Lung (tissue), 13 donors: Measurements from ENCODE around the gene C9orf78. TPM values are rescaled to one million over a fixed set of nuclear protein-coding genes. Genes with fewer than 3 reads are reported as not detected.

ENCODE experiments used
- ATAC-seq: fragments of 200-7000 bp; cut with Tn5 transposase; one replicate; pipeline ENCODE4 v1.9.1; 2020; ENCODE audit warnings: moderate number of reproducible peaks; ENCODE audit not compliant: insufficient read depth, low FRiP score
- DNase-seq, 3 donors: peaks; one replicate each; pipeline ENCODE4 v3.0.0-alpha.2; 2013 to 2017
- H3K27ac ChIP-seq, 2 donors: one replicate each; pipeline ENCODE4 v1.5.1; 2013; ENCODE audit warnings: mild to moderate bottlenecking in 2 of 2, moderate library complexity in 2 of 2, control low read depth in 1 of 2, inconsistent platforms in 1 of 2, low read depth in 1 of 2, low read length in 1 of 2
- H3K27me3 ChIP-seq, 3 donors: one replicate each; pipeline ENCODE4 v1.5.1; 2013; ENCODE audit warnings: low read length in 2 of 3; ENCODE audit not compliant: control insufficient read depth in 3 of 3, insufficient read depth in 3 of 3
- H3K36me3 ChIP-seq, 4 donors: one replicate each; pipeline ENCODE4 v1.5.1; 2013; ENCODE audit warnings: low read length in 4 of 4, mild to moderate bottlenecking in 1 of 4, moderate library complexity in 1 of 4; ENCODE audit not compliant: control insufficient read depth in 4 of 4, insufficient read depth in 4 of 4
- H3K4me1 ChIP-seq, 5 donors: one replicate each; pipeline ENCODE4 v1.5.1; 2013; ENCODE audit warnings: low read length in 5 of 5, mild to moderate bottlenecking in 2 of 5, moderate library complexity in 1 of 5; ENCODE audit not compliant: control insufficient read depth in 5 of 5, insufficient read depth in 5 of 5
- H3K4me3 ChIP-seq: one replicate; pipeline ENCODE4 v1.5.1; 2013; ENCODE audit warnings: mild to moderate bottlenecking, control low read depth, moderate library complexity
- H3K9ac ChIP-seq, 2 donors: one replicate each; pipeline ENCODE4 v1.5.1; 2013; ENCODE audit warnings: low read length in 2 of 2, control low read depth in 1 of 2; ENCODE audit not compliant: insufficient read depth in 1 of 2
- H3K9me3 ChIP-seq, 4 donors: one replicate each; pipeline ENCODE4 v1.5.1; 2013; ENCODE audit warnings: low read length in 3 of 4, mild to moderate bottlenecking in 1 of 4, moderate library complexity in 1 of 4; ENCODE audit not compliant: control insufficient read depth in 4 of 4, insufficient read depth in 3 of 4
- WGBS, 2 donors: extraction: QIAGEN DNeasy Blood & Tissue Kit; methylation state at CpG; one replicate each; pipeline ENCODE4 v1.1.7; 2013; 5-methylcytosine and 5-hydroxymethylcytosine counted together
- polyA plus RNA-seq, 2 donors: library from polyadenylated mRNA; stranded (reverse); fragments of 200-250 nt; gene quantifications; one replicate each; pipeline ENCODE4 v1.2.1, GENCODE V29; 2013
- small RNA-seq: library from RNA; depleted of rRNA; stranded (forward); fragments of <200 nt; gene quantifications from one replicate; pipeline ENCODE3, GENCODE V24; 2014; ENCODE audit warnings: low replicate concordance
- total RNA-seq, 2 donors: library from RNA; depleted of rRNA in 1 of 2; stranded (reverse); fragments of >200 nt in 1 of 2; gene quantifications; one replicate each; pipeline ENCODE4 v1.2.1, GENCODE V29; 2014 to 2021
- TF ChIP-seq, protein P1 (sequence below): IDR thresholded peaks from 2 replicates; pipeline ENCODE4 v1.5.1; 2012; ENCODE audit warnings: mild to moderate bottlenecking; ENCODE audit errors: control extremely low read depth, extremely low read depth
- donor health status: control.
- donor health status: control.
- donor health status: Bipolar disorder and iron deficiency.
- donor health status: healthy.
- donor health status: DM: yes; HTN: yes; CAD: no.

The C9orf78 gene
- total and polyA plus RNA-seq, 4 donors: 28.3 to 57.9 (median 35.7) TPM

GRCh38 chr9:129777769-129778130 is 57.3 kb downstream of the C9orf78 start:
- H3K4me1 ChIP-seq: peaks cover 0 to 17% (median 2%) of the 10 kb centered on the region in 5 donors
- DNase-seq: no peak
- no peak for ATAC-seq
- no peaks in the 10 kb centered on the region for H3K36me3 ChIP-seq
- H3K27me3 ChIP-seq: peaks cover 0 to 2% (median 0%) of the 10 kb centered on the region in 3 donors
- H3K27ac ChIP-seq: no peak overlapping the region
- H3K9me3 ChIP-seq: no peaks in the 10 kb centered on the region
- H3K4me3 ChIP-seq: no peak overlapping the region
- TF ChIP-seq, protein P1, sequence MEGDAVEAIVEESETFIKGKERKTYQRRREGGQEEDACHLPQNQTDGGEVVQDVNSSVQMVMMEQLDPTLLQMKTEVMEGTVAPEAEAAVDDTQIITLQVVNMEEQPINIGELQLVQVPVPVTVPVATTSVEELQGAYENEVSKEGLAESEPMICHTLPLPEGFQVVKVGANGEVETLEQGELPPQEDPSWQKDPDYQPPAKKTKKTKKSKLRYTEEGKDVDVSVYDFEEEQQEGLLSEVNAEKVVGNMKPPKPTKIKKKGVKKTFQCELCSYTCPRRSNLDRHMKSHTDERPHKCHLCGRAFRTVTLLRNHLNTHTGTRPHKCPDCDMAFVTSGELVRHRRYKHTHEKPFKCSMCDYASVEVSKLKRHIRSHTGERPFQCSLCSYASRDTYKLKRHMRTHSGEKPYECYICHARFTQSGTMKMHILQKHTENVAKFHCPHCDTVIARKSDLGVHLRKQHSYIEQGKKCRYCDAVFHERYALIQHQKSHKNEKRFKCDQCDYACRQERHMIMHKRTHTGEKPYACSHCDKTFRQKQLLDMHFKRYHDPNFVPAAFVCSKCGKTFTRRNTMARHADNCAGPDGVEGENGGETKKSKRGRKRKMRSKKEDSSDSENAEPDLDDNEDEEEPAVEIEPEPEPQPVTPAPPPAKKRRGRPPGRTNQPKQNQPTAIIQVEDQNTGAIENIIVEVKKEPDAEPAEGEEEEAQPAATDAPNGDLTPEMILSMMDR: no peak
- 55 to 61% methylated on average over 11 of the region's 11 CpGs for WGBS, 2 donors
- H3K9ac ChIP-seq: no peak overlapping the region

Small RNA genes within 50 kb of the gene (small RNA-seq; reads per million reads assigned to genes)
- 0.10 reads per million for gene MIR6855

Other genes with a start within 250 kb of the C9orf78 start
- under 1 TPM; 0.15 to 0.28 TPM for gene C9orf50, start 214.2 kb downstream of the C9orf78 start, total RNA-seq
- gene C9orf50, start 214.2 kb downstream of the C9orf78 start, polyA plus RNA-seq: not detected
- gene NTMT1, start 209.1 kb downstream of the C9orf78 start, total RNA-seq: 10 to 100 TPM; 14.3 to 30.1 TPM
- gene NTMT1, start 209.1 kb downstream of the C9orf78 start, polyA plus RNA-seq: 10 to 100 TPM; 36.3 to 54.7 TPM
- gene ASB6, start 193.1 kb downstream of the C9orf78 start, total RNA-seq: 10 to 100 TPM; 11.8 to 19.5 TPM
- gene ASB6, start 193.1 kb downstream of the C9orf78 start, polyA plus RNA-seq: 10 to 100 TPM; 15.7 to 16.4 TPM
- gene PRRX2, start 169.6 kb downstream of the C9orf78 start, total RNA-seq: 1 to 10 TPM; 2.2 to 3.6 TPM
- gene PRRX2, start 169.6 kb downstream of the C9orf78 start, polyA plus RNA-seq: 1 to 10 TPM; 3.4 to 3.8 TPM
- 10 to 100 TPM; 12.0 to 16.0 TPM for gene PTGES, start 82.2 kb downstream of the C9orf78 start, total RNA-seq
- gene PTGES, start 82.2 kb downstream of the C9orf78 start, polyA plus RNA-seq: 10 to 100 TPM in 1 of 2 donors, 1 to 10 TPM in 1; 8.0 to 19.8 TPM
- 10 to 100 TPM; 25.5 to 26.4 TPM for gene TOR1B, start 32.1 kb downstream of the C9orf78 start, total RNA-seq
- gene TOR1B, start 32.1 kb downstream of the C9orf78 start, polyA plus RNA-seq: 10 to 100 TPM; 10.1 to 26.7 TPM
- 10 to 100 TPM; 22.0 to 34.8 TPM for gene TOR1A, start 11.1 kb downstream of the C9orf78 start, total RNA-seq
- 10 to 100 TPM; 19.1 to 41.8 TPM for gene TOR1A, start 11.1 kb downstream of the C9orf78 start, polyA plus RNA-seq
- 10 to 100 TPM; 22.0 to 24.1 TPM for gene USP20, start 183 bp upstream of the C9orf78 start, total RNA-seq
- gene USP20, start 183 bp upstream of the C9orf78 start, polyA plus RNA-seq: 10 to 100 TPM; 15.7 to 20.9 TPM
- 10 to 100 TPM; 34.5 to 94.3 TPM for gene FNBP1, start 207.9 kb upstream of the C9orf78 start, total RNA-seq
- gene FNBP1, start 207.9 kb upstream of the C9orf78 start, polyA plus RNA-seq: 10 to 100 TPM; 16.0 to 24.5 TPM
- 100 to 1,000 TPM in 1 of 2 donors, 10 to 100 TPM in 1; 43.2 to 180 TPM for gene GPR107, start 218.6 kb upstream of the C9orf78 start, total RNA-seq
- 10 to 100 TPM; 11.0 to 23.3 TPM for gene GPR107, start 218.6 kb upstream of the C9orf78 start, polyA plus RNA-seq